Measurements from ENCODE around the gene ARHGEF1.

DNA sequence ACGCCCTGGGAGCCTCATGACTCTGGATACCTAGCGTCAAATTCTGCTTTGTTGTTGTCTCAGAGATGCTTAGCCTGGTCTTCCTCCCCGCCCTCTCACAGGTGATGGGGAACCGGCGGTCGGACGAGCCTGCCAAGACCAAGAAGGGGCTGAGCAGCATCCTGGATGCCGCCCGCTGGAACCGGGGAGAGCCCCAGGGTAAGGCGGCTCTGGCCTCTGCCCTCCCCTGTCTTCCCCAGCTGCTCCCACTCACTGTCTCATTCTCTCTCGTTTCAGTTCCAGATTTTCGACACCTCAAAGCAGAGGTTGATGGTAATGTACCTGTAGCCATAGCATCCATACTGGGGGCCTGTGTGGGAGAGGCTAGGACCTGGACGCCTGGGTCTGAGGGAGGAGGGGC lies 11.4 kb downstream of the ARHGEF1 start:
- TF ChIP-seq CTCF (IDR thresholded peaks at IDR 0.05) (no peak), POLR2A (IDR thresholded peaks at IDR 0.05) (no peak)

Measured in testis (tissue), 2 donors.